ENCODE data around the gene BARHL2. TPM values are rescaled to one million over a fixed set of nuclear protein-coding genes. Genes with fewer than 3 reads are reported as not detected.

The BARHL2 gene
- not detected for total RNA-seq

DNA sequence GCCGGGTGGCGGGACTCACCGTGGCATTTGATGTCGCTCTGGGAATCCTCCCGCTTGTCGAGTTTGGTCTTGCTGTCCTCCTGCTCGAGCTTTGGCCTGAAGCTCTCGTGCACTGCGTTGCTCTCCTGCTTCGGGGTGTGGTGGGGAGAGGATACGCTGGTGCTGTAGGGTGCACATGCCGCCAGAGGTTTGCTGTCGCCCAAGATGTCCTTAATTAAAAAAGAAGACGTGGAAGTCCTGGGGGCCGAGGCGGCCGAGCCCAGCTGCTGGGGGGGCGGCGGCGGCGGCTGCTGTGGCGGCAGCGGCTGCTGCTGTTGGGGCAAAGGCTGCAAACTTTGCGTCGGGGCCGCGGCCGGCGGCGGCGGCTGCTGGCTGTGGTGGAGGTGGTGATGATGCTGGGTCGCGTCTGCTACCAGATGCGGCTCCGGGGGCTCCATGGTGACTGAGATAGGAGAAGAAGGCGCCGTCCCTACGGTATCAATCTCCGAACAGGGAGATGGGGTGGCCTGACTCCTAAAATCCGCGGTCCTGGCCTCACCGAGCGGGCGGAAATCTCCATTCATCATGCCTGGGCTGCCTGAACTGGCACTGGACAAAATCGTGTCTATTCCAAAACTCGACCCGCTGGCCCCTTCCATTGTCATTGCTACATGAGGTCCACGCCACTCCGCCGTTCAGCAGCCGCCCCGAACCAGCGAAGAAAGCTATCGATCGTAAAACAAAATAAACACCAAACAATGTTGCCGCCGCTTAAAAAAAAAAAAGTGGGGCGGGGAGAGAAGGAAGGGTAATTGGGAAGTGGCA, at the start of gene BARHL2:
BARHL2 (minus strand) TSS at position 751 of the 804 bp plus-strand sequence; CDS start at position 644, 107 bp downstream.
- H3K27me3 ChIP-seq: peaks cover 6 to 96% of the 10 kb centered on the region in 2 donors
- peaks cover 0 to 19% of the 10 kb centered on the region in 2 donors for H3K9me3 ChIP-seq
- DNase-seq (ENCODE audit: low spot score in 2 of 2): no peak
- no peak for TF ChIP-seq POLR2A (IDR thresholded peaks at IDR 0.05)
- no peak for TF ChIP-seq CTCF (IDR thresholded peaks at IDR 0.05)
- TF ChIP-seq POLR2AphosphoS5 (IDR thresholded peaks at IDR 0.05): no peak
- no peak within 1 kb of the TSS for H3K27ac ChIP-seq
- no peaks in the 10 kb centered on the region for H3K36me3 ChIP-seq
- intact Hi-C loops (cut with DNase I; ENCODE audit: low total_unique reads): no loop called here
- peak within 1 kb of the TSS; percentile 30 to 62 (median 46) for H3K4me3 ChIP-seq
- H3K4me1 ChIP-seq: no peaks in the 10 kb centered on the region

- DNase-seq (ENCODE audit: low spot score in 2 of 2): no peak
- no peak overlapping the region for H3K27ac ChIP-seq
- H3K27me3 ChIP-seq: no peaks in the 10 kb centered on the region
- intact Hi-C loops (cut with DNase I; ENCODE audit: low total_unique reads): no loop called here
- H3K9me3 ChIP-seq: no peaks in the 10 kb centered on the region
- H3K4me1 ChIP-seq: no peaks in the 10 kb centered on the region
- no peak overlapping the region for H3K4me3 ChIP-seq
- TF ChIP-seq POLR2AphosphoS5 (IDR thresholded peaks at IDR 0.05) (no peak), CTCF (IDR thresholded peaks at IDR 0.05) (no peak), POLR2A (IDR thresholded peaks at IDR 0.05) (no peak)
- H3K36me3 ChIP-seq: no peaks in the 10 kb centered on the region
Observed at GRCh38 chr1:90763930-90764329, 46.8 kb upstream of the BARHL2 start.

- no peak overlapping the region for H3K27ac ChIP-seq
- no peaks in the 10 kb centered on the region for H3K36me3 ChIP-seq
- TF ChIP-seq POLR2AphosphoS5 (IDR thresholded peaks at IDR 0.05) (no peak), CTCF (IDR thresholded peaks at IDR 0.05) (no peak), POLR2A (IDR thresholded peaks at IDR 0.05) (no peak)
- no peak overlapping the region for H3K4me3 ChIP-seq
- no peaks in the 10 kb centered on the region for H3K27me3 ChIP-seq
- intact Hi-C loops (cut with DNase I; ENCODE audit: low total_unique reads): no loop called here
- no peaks in the 10 kb centered on the region for H3K9me3 ChIP-seq
- no peaks in the 10 kb centered on the region for H3K4me1 ChIP-seq
- DNase-seq (ENCODE audit: low spot score in 2 of 2): no peak
Observed at GRCh38 chr1:90763506-90763905, 46.4 kb upstream of the BARHL2 start.

DNA sequence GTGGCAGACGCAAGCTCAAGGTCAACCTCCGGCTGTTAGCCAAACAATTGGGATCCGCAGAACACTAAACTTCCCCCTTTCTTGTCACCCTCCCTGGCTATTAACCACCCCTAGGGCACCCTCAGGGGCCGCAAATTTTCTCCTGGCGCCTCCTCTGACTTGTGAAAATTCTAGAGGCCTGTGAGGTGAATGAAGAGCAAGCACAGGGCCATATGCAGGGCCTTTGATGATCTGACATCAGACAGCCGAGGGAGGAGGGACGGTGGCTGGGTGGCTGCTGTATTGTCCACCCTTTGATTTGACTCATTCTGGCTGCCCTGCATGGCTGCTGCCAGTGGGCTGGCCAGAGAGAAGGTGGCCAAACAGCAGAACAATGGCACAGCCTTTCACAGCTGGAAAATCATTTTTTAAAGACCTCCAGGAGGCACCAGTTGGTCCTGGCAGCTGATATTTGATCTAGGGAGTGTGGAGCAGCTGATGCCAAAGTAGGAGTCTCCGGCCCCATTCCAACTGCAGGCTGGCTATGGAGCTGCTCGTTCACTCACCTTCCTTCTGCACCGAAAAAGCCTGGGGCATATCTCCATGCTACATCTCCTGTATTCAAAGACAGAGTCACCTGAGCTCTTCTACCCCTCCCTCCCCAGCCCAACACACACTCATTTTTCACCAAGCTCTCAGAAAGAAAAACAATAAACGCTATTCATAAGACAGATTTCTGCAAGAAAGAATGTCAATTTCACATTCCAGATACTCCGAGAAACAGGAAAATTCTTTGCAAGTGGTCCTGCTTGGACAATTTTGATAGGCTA, 44.9 kb upstream of the BARHL2 start:
- no peak for TF ChIP-seq POLR2A (IDR thresholded peaks at IDR 0.05)
- TF ChIP-seq POLR2AphosphoS5 (IDR thresholded peaks at IDR 0.05): no peak
- TF ChIP-seq CTCF (IDR thresholded peaks at IDR 0.05): no peak
- Histone ChIP-seq H3K27ac (no peak overlapping the region), H3K36me3 (no peaks in the 10 kb centered on the region), H3K4me3 (no peak overlapping the region), H3K9me3 (no peaks in the 10 kb centered on the region), H3K27me3 (no peaks in the 10 kb centered on the region), H3K4me1 (no peaks in the 10 kb centered on the region)
- intact Hi-C loops (cut with DNase I; ENCODE audit: low total_unique reads): no loop called here
- no peak for DNase-seq (ENCODE audit: low spot score in 2 of 2)

DNA sequence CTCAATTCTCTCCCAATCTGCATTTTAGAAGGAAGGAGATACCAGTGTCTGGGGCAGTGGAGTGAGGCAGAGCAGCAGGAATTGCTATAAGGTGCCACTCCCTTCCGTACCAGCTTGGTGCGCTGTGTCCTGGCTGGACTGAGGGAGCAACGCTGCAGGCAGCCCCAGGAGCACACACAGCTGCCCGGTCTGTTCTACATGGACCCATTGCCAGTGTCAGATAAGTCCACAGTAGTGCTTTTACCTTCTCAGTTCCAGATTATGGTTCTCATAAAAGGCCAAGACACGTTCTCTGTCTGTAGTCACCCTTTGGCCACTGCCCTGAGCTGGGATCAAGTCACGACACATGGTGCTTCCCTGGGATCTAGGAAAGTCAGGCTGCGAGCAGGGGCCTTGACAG, 44.1 kb upstream of the BARHL2 start:
- Histone ChIP-seq H3K9me3 (no peaks in the 10 kb centered on the region), H3K27me3 (no peaks in the 10 kb centered on the region), H3K4me1 (no peaks in the 10 kb centered on the region), H3K4me3 (no peak overlapping the region), H3K36me3 (no peaks in the 10 kb centered on the region), H3K27ac (no peak overlapping the region)
- intact Hi-C loops (cut with DNase I; ENCODE audit: low total_unique reads): no loop called here
- no peak for TF ChIP-seq CTCF (IDR thresholded peaks at IDR 0.05)
- TF ChIP-seq POLR2A (IDR thresholded peaks at IDR 0.05): no peak
- no peak for TF ChIP-seq POLR2AphosphoS5 (IDR thresholded peaks at IDR 0.05)
- DNase-seq (ENCODE audit: low spot score in 2 of 2): no peak

All from breast epithelium (tissue), 4 donors.